ENCODE measurements around the gene OLFML2B. TPM values are rescaled to one million over a fixed set of nuclear protein-coding genes. Genes with fewer than 3 reads are reported as not detected.
"Not testable (repeated sequence)": the region's sequence is repeated elsewhere in the genome, so short reads cannot be mapped to it uniquely, and the experiment has no call there.

The OLFML2B gene
- not detected in 2 replicates for total RNA-seq

DNA sequence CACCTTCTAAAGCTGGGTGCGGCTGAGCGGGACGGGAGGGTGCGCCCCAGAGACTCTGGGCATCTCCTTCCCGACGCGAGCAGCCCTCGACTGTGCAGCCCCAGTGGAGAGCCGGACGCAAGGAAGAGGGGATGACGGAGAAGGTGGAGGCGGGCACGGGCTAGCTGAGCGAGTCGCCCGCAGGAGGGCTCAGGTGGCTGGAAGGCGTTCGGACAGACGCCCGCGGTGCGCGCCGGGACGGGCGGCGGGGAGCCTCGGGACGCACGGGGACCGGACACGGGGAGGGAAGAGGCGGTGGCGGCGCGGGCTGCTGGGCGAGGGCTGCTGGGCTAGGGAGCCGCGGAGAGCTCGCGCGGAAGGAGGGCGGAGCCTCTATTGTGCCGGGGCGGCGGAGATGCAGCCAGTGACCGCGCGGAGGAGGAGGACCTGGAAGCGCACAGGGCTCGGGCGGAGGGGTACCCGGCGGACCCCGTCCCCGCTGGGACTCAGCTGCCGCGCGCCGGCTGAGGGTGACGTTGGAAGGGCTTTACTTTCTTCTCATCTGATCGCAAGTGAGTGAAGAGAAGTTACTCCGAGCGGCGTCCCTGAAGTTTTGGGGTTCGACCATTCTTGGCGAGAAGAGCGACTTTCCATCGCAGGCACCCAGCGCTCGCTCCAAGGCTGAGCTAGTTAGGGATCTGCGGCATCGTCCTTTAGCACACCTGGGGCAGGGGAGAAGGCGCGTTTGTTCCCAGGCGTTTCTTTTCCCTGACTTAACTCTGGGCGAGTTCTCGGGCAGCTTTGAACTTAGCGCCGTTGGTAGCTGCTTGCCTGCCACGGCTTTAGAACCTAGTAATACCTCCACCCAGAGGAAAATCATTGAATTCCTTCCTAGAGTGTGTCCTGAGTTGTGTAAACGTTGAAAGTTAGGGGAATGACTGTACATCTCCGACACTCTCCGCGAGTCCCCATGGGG lies at the start of gene OLFML2B:
OLFML2B (minus strand) TSS at position 323 of the 955 bp plus-strand sequence. CDS start 439 bp downstream, outside the sequence.
- intact Hi-C loops (cut with micrococcal nuclease) = loop anchor here (1.0 to 5.0 kb wide), 3 partner anchors 97 to 232 kb away; no protein-coding TSS in a partner anchor

DNA sequence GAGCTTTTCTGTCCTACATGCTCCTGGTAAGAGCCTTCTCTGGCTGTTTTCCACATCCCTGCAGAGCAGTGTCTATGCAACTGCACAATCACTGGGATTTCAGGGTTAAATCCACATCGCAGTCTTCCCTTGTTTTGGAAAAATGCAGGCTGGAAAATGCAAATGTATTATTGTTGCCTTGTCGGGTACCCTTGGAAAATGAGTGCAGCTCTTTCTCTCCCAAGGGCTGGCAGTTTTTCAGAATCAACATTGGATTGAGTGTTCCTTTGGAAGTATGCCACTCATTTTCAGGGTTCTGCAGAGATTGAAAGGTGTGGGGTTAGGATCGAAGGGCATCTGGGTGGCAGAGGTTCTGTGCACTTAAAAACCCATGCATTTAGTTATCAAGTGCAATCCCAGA lies 49.1 kb upstream of the OLFML2B start:
- intact Hi-C loops (cut with micrococcal nuclease) = loop anchor here (5.0 kb wide), 1 partner anchor 1250 kb away; the partner anchor contains the start of gene NUF2

GRCh38 chr1:162070825-162071224 lies 47.2 kb upstream of the OLFML2B start:
- intact Hi-C loops (cut with micrococcal nuclease) = loop anchor here (2.0 to 5.0 kb wide), 2 partner anchors 108 to 1251 kb away; partner anchors contain the start of gene NUF2

- intact Hi-C loops (cut with micrococcal nuclease) = loop anchor here (2.0 to 5.0 kb wide), 2 partner anchors 107 to 1252 kb away; partner anchors contain the start of gene NUF2
Measured at GRCh38 chr1:162070094-162070748, 46.6 kb upstream of the OLFML2B start.

DNA sequence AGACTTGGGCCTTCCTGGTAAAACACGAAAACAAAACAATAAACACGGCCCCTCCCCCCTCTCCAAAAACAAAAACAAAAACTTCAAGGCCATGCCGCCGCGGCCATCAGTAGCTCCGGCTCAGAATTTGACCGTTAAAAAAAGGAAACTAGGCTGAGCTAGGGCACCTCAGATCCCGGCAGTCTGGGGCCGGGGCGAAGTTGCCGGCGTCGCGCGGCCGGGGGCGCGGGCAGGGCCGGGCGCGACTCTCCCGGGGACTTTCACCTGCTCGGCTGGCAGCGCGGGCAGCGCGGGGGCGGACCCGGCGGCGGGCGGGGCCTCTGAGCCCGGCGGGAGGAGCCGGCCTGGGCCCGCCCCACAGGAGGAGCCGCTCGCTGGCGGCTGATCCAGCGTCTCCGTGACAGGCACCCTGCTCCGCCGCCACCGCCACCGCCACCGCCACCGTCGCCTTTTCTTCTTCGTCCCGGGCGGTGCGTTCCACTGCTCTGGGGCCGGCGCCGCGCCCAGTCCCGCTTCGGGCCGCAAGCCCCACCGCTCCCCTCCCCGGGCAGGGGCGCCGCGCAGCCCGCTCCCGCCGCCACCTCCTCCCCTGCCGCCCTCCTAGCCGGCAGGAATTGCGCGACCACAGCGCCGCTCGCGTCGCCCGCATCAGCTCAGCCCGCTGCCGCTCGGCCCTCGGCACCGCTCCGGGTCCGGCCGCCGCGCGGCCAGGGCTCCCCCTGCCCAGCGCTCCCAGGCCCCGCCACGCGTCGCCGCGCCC lies 45.8 kb upstream of the OLFML2B start, which contains the start of gene NOS1AP:
NOS1AP (plus strand) TSS at position 358 of the 760 bp plus-strand sequence. CDS start 487 bp downstream, outside the sequence.
- intact Hi-C loops (cut with micrococcal nuclease) = loop anchor here (1.0 to 5.0 kb wide), 4 partner anchors 107 to 1253 kb away; partner anchors contain the start of genes ATF6, NUF2 and UAP1

GRCh38 chr1:162068301-162068700 lies 44.6 kb upstream of the OLFML2B start:
- intact Hi-C loops (cut with micrococcal nuclease) = no loop called here

- intact Hi-C loops (cut with micrococcal nuclease) = no loop called here
Measured at GRCh38 chr1:162067466-162067865, 43.8 kb upstream of the OLFML2B start.

DNA sequence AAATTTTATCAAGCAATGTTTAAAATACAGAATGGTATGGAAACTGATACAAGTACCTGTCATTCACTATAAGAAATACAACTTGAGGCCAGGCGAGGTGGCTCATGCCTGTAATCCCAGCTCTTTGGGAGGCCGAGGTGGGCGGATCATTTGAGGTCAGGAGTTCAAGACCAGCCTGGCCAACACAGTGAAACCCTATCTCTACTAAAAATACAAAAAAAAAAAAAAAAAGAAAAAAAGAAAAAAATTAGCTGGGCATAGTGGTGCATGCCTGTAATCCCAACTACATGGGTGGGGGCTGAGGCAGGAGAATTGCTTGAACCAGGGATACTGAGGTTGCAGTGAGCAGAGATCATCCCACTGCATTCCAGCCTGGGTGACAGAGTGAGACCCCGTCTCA lies 43.2 kb upstream of the OLFML2B start:
- intact Hi-C loops (cut with micrococcal nuclease) = not testable (repeated sequence)

GRCh38 chr1:162065016-162065415 lies 41.3 kb upstream of the OLFML2B start:
- intact Hi-C loops (cut with micrococcal nuclease) = no loop called here

- intact Hi-C loops (cut with micrococcal nuclease) = no loop called here
Measured at GRCh38 chr1:162062542-162063015, 38.9 kb upstream of the OLFML2B start.

- intact Hi-C loops (cut with micrococcal nuclease) = no loop called here
Measured at GRCh38 chr1:162060314-162060713, 36.6 kb upstream of the OLFML2B start.

GRCh38 chr1:162059721-162060120 lies 36.1 kb upstream of the OLFML2B start:
- intact Hi-C loops (cut with micrococcal nuclease) = loop anchor here (5.0 kb wide), 1 partner anchor 793 kb away; no protein-coding TSS in a partner anchor

DNA sequence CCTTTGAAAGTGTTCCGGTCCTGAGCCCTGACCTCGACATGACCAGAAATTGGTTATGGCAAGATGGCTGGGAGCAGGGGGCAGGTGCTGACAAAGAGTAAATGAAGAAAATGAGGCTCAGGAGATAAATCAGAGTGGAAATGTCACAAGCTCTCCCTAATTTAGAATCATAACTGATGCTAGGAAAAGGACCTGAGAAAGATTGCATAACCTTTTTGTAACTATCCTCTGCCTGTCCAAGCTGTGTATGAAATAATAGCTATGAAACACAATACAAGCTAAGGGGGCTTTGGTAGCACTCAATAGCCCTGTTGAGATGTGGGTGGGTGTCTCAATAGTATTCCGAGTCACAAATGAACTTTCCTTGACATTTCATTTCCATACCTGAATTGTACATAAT lies 32.9 kb upstream of the OLFML2B start:
- intact Hi-C loops (cut with micrococcal nuclease) = loop anchor here (1.0 to 5.0 kb wide), 6 partner anchors 220 to 1118 kb away; no protein-coding TSS in a partner anchor

DNA sequence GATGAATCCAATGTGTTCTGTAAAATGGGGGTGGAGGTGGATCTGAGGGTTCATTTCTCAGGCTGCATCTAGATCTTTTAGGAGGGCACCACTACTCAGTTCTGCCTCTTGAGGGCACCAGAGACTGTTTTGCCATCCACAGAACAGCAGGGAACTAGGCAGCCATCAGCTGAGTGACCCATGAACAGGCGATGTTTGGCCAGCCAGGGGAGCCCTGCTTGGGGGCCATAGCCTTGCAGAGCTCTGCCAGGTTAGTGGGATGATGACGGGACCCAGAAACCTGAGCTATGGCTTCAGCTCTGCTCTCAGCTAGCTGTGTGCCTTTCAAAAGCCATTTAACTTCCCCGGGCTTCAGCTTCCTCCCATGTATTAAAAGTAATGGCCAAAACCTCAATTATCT lies 32.4 kb upstream of the OLFML2B start:
- intact Hi-C loops (cut with micrococcal nuclease) = loop anchor here (1.0 to 5.0 kb wide), 6 partner anchors 220 to 1119 kb away; no protein-coding TSS in a partner anchor

GRCh38 chr1:162055062-162055461 lies 31.4 kb upstream of the OLFML2B start:
- intact Hi-C loops (cut with micrococcal nuclease) = loop anchor here (5.0 kb wide), 1 partner anchor 797 kb away; no protein-coding TSS in a partner anchor

DNA sequence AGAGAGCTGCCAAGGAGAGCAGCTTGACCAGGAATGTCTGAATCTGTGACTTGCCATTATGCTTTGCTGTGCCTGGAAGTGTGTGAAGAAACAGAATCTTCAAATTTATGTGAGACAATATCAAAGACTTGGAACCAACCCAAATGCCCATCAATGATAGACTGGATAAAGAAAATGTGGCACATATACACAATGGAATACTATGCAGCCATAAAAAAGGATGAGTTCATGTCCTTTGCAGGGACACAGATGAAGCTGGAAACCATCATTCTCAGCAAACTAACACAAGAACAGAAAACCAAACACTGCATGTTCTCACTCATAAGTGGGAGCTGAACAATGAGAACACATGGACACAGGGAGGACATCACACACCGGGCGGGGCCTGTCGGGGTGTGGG lies 30.3 kb upstream of the OLFML2B start:
- intact Hi-C loops (cut with micrococcal nuclease) = not testable (repeated sequence)

DNA sequence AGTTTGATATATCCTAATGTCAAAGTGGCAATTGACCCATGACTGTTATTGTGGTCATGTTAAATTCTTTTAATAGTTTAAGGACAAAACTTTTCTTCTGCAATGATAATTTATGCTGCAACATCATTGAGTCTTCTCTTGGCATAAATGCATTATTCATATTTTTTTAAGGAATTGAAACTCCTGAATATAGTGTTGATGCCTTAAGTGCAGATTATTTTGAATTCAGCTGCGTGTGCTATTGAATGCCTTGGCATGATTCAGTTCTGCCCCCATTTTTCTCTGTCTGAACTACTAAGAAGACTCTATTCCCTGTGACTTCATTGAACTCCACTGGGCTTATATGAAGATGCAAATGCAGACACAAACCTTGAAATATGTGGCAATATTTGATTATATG lies 23.3 kb upstream of the OLFML2B start:
- intact Hi-C loops (cut with micrococcal nuclease) = no loop called here

GRCh38 chr1:162042361-162042760 lies 18.7 kb upstream of the OLFML2B start:
- intact Hi-C loops (cut with micrococcal nuclease) = no loop called here

GRCh38 chr1:162040657-162041056 lies 17.0 kb upstream of the OLFML2B start:
- intact Hi-C loops (cut with micrococcal nuclease) = no loop called here

GRCh38 chr1:162040001-162040400 lies 16.3 kb upstream of the OLFML2B start:
- intact Hi-C loops (cut with micrococcal nuclease) = no loop called here
